MM.1S (cell line): ENCODE measurements around the gene TNIK.

Source experiments
- CTCF ChIP-seq: fragments of 300-600 bp; sonication (generic); IDR thresholded peaks from 2 replicates; pipeline ENCODE4 v1.5.1; 2016; ENCODE audit warnings: antibody characterized with exemption, low read length, mixed read lengths
- EZH2phosphoT487 ChIP-seq: fragments of 300-600 bp; sonication (generic); IDR thresholded peaks from 2 replicates; pipeline ENCODE4 v1.6.1; 2018; ENCODE audit warnings: antibody characterized with exemption, low read length

GRCh38 chr3:171455603-171456550, 4.3 kb downstream of the TNIK start:
- TF ChIP-seq EZH2phosphoT487: no peak
- TF ChIP-seq CTCF: no peak
